ENCODE data around the gene CMTM1. TPM values are rescaled to one million over a fixed set of nuclear protein-coding genes. Genes with fewer than 3 reads are reported as not detected.

CMTM1 gene
- total RNA-seq, 1 experiment from 2014 or later, result 5.2 TPM

GRCh38 chr16:66618588-66619375, 52.5 kb downstream of the CMTM1 start (continued):
- TF ChIP-seq ATF3 (IDR thresholded peaks at IDR 0.05) (no peak), YY1 (IDR thresholded peaks at IDR 0.05; ENCODE audit: extremely low read depth, insufficient replicate concordance, low read depth, low read length) (no peak), ELF1 (IDR thresholded peaks at IDR 0.05; ENCODE audit: borderline replicate concordance, low read depth) (no peak)

GRCh38 chr16:66619534-66620428, 53.5 kb downstream of the CMTM1 start:
- Histone ChIP-seq H3K79me2 (ENCODE audit: insufficient read depth, low read length) (no peaks in the 10 kb centered on the region), H3K4me3 (replicated peaks in 1 of 2; ENCODE audit: low read depth in 1 of 2, low read length in 2 of 2) (no peak overlapping the region), H2AFZ (ENCODE audit: low read depth, low read length, poor library complexity, severe bottlenecking) (no peak overlapping the region), H3K36me3 (ENCODE audit: control insufficient read depth in 1 of 2, insufficient read depth in 2 of 2, low read length in 2 of 2) (peaks cover 0 to 7% of the 10 kb centered on the region in 2 experiments; a peak in 1 of 4 replicates), H3K9me3 (ENCODE audit: control insufficient read depth in 1 of 2, insufficient read depth in 1 of 2, low read depth in 1 of 2, low read length in 2 of 2) (no peaks in the 10 kb centered on the region), H3K27me3 (ENCODE audit: insufficient read depth, low read length) (no peaks in the 10 kb centered on the region), H3K27ac (ENCODE audit: low read depth, low read length) (peak overlapping the region; percentile 54; the same call in 1 of the 2 replicates), H3K9ac (ENCODE audit: low read length) (no peak overlapping the region), H3K9me2 (ENCODE audit: insufficient read depth) (no peaks in the 10 kb centered on the region), H3K4me1 (ENCODE audit: control insufficient read depth in 1 of 2, insufficient read depth in 2 of 2, low read length in 2 of 2) (peaks cover 25 to 33% of the 10 kb centered on the region in 2 experiments), H3K4me2 (ENCODE audit: low read length) (peak overlapping the region; percentile 65), H4K20me1 (ENCODE audit: insufficient read depth) (no peaks in the 10 kb centered on the region)
- TSS peak; percentile 5 for BruUV-seq (replicated peaks)
- TF ChIP-seq EZH2phosphoT487 (IDR thresholded peaks at IDR 0.05; ENCODE audit: borderline replicate concordance), result no peak
- DNase-seq (ENCODE audit: low read depth, low spot score), result no peak
- ChIA-PET RAD21 (ENCODE audit: low non-redundant PET in 1 of 2, low total read pairs in 2 of 2, uncharacterized antibody in 2 of 2, unreplicated experiment in 2 of 2) (no interaction called here), CTCF (interaction anchor here (1.4 to 4.3 kb wide), 2 partner anchors 11 to 211 kb away, joined by 5 to 41 read pairs; partner anchors contain the start of gene NAE1), POLR2A (no interaction called here)
- intact Hi-C loops (cut with micrococcal nuclease), result no loop called here
- ATAC-seq, result no peak
